Neural crest cell (in vitro differentiated cells): ENCODE measurements around the gene RNASE3. TPM values are rescaled to one million over a fixed set of nuclear protein-coding genes. Genes with fewer than 3 reads are reported as not detected.

Experiments used
- DNase-seq: peaks from one replicate; pipeline ENCODE4 v3.0.0; 2021; ENCODE audit warnings: low read depth, mixed read lengths, low spot score
- H3K27ac Mint-ChIP-seq: one replicate; pipeline ENCODE4 v1.8.0; 2021; ENCODE audit warnings: mild to moderate bottlenecking, mixed read lengths; ENCODE audit not compliant: unreplicated experiment
- H3K27me3 Mint-ChIP-seq: 2 replicates; pipeline ENCODE4 v1.8.0; 2021; ENCODE audit warnings: low read depth, mild to moderate bottlenecking, mixed read lengths
- H3K36me3 Mint-ChIP-seq: 2 replicates; pipeline ENCODE4 v1.8.0; 2021; ENCODE audit warnings: low read depth, mild to moderate bottlenecking, mixed read lengths
- H3K4me1 Mint-ChIP-seq: 2 replicates; pipeline ENCODE4 v1.8.0; 2021; ENCODE audit warnings: mixed read lengths
- H3K4me3 Mint-ChIP-seq: one replicate; pipeline ENCODE4 v1.8.0; 2021; ENCODE audit warnings: mild to moderate bottlenecking, mixed read lengths
- H3K9me3 Mint-ChIP-seq: 2 replicates; pipeline ENCODE4 v1.8.0; 2021; ENCODE audit warnings: mixed read lengths
- total RNA-seq: library from RNA; stranded (reverse); gene quantifications from 2 replicates; pipeline ENCODE4 v1.2.1, GENCODE V29; 2021
- TF ChIP-seq, protein P1 (sequence below): fragments of 200-600 bp; sonication (generic); conservative IDR thresholded peaks from 2 replicates; pipeline ENCODE4 v1.5.0; 2021; ENCODE audit warnings: antibody characterized with exemption, mild to moderate bottlenecking

Gene RNASE3
- total RNA-seq, 1 donor from 2014 or later, result not detected

- Mint-ChIP-seq H3K4me1 (peaks cover 9% of the 10 kb centered on the region), H3K27ac (no peak overlapping the region), H3K27me3 (peaks cover 22% of the 10 kb centered on the region), H3K36me3 (no peaks in the 10 kb centered on the region), H3K9me3 (no peaks in the 10 kb centered on the region), H3K4me3 (no peak overlapping the region)
- peak; percentile 44 for DNase-seq
- TF ChIP-seq, protein P1, sequence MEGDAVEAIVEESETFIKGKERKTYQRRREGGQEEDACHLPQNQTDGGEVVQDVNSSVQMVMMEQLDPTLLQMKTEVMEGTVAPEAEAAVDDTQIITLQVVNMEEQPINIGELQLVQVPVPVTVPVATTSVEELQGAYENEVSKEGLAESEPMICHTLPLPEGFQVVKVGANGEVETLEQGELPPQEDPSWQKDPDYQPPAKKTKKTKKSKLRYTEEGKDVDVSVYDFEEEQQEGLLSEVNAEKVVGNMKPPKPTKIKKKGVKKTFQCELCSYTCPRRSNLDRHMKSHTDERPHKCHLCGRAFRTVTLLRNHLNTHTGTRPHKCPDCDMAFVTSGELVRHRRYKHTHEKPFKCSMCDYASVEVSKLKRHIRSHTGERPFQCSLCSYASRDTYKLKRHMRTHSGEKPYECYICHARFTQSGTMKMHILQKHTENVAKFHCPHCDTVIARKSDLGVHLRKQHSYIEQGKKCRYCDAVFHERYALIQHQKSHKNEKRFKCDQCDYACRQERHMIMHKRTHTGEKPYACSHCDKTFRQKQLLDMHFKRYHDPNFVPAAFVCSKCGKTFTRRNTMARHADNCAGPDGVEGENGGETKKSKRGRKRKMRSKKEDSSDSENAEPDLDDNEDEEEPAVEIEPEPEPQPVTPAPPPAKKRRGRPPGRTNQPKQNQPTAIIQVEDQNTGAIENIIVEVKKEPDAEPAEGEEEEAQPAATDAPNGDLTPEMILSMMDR, result peak; percentile 82
Observed at GRCh38 chr14:20855652-20856291, 35.4 kb upstream of the RNASE3 start.

DNA sequence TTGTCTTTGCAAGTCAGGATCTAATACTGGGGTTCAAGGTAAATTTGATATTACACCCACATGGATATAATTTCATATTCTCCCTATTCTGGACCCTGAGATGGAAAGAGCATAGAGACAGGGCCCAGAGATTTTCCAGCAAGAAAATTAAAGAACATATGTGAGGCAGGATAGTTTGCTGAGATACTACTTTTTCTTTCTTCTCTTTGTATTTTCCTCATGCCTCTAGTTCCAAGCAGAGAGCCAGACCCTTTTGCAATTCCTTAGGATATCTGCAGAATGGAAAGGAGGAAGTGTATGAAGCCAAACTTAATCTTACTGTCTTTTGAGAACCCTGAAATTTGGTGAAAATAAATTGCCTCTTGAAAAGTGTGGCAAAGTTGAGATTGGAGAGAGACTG, 34.0 kb upstream of the RNASE3 start:
- no peak for DNase-seq
- Mint-ChIP-seq H3K9me3 (peaks cover 2% of the 10 kb centered on the region), H3K4me3 (no peak overlapping the region), H3K4me1 (peaks cover 9% of the 10 kb centered on the region), H3K36me3 (no peaks in the 10 kb centered on the region), H3K27ac (no peak overlapping the region), H3K27me3 (peaks cover 28% of the 10 kb centered on the region)
- TF ChIP-seq, protein P1, result no peak

GRCh38 chr14:20857630-20858261, 33.4 kb upstream of the RNASE3 start:
- Mint-ChIP-seq H3K9me3 (peaks cover 2% of the 10 kb centered on the region), H3K27ac (no peak overlapping the region), H3K4me1 (peaks cover 9% of the 10 kb centered on the region), H3K27me3 (peaks cover 30% of the 10 kb centered on the region), H3K36me3 (no peaks in the 10 kb centered on the region), H3K4me3 (no peak overlapping the region)
- peak; percentile 76 for DNase-seq
- TF ChIP-seq, protein P1, result peak; percentile 93

- Mint-ChIP-seq H3K4me1 (peaks cover 5% of the 10 kb centered on the region), H3K27ac (no peak overlapping the region), H3K27me3 (peaks cover 33% of the 10 kb centered on the region), H3K4me3 (no peak overlapping the region), H3K9me3 (peaks cover 2% of the 10 kb centered on the region), H3K36me3 (no peaks in the 10 kb centered on the region)
- TF ChIP-seq, protein P1, result no peak
- DNase-seq, result no peak
Observed at GRCh38 chr14:20866194-20866593, 25.0 kb upstream of the RNASE3 start.

GRCh38 chr14:20866963-20867362, 24.2 kb upstream of the RNASE3 start:
- peaks cover 34% of the 10 kb centered on the region for H3K27me3 Mint-ChIP-seq
- TF ChIP-seq, protein P1, result peak; percentile 61
- H3K36me3 Mint-ChIP-seq, result no peaks in the 10 kb centered on the region
- H3K9me3 Mint-ChIP-seq, result no peaks in the 10 kb centered on the region
- DNase-seq, result no peak
- no peak overlapping the region for H3K4me3 Mint-ChIP-seq
- H3K27ac Mint-ChIP-seq, result no peak overlapping the region
- H3K4me1 Mint-ChIP-seq, result peaks cover 5% of the 10 kb centered on the region
